ENCODE measurements around the gene MSMO1. TPM values are rescaled to one million over a fixed set of nuclear protein-coding genes. Genes with fewer than 3 reads are reported as not detected.

Gene MSMO1
- total and polyA plus RNA-seq, 10 of the 15 experiments (the other 5 are each of a cell fraction or from before 2014, with no cell fraction given) = 63.6 to 168 (median 105) TPM

DNA sequence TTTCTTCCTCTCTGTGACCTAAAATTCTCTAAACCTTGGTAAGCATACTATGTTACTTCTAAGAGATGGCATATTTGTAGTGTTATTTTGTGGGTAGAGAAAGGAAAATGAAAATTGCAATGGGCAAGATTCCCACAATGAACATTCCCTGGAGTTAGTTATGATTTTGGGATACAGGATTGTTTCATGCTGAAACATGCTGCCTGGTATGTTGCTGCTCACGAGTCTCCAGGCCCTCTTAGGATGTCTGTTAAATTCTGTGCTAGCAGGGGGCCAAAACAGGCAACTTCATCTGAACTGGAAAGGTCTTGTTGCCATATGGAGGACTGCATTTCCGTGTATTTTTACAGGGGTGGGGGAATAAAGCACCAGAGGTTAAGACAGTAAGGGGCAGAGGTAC is 18.9 kb upstream of the MSMO1 start:
- ChIA-PET SMC1A (ENCODE audit: uncharacterized antibody, unreplicated experiment) (interaction anchor here (1.1 to 2.5 kb wide), 3 partner anchors 9 to 17 kb away, joined by 3 to 6 read pairs (median 6); no protein-coding TSS in a partner anchor), CTCF (no interaction called here), RAD21 (ENCODE audit: unreplicated experiment) (no interaction called here), POLR2A (no interaction called here)
- no peak overlapping the region for H3K4me3 ChIP-seq
- H3K4me2 ChIP-seq (ENCODE audit: control insufficient read depth, insufficient read depth) = no peak overlapping the region
- TF ChIP-seq SPI1 (IDR thresholded peaks at IDR 0.05; ENCODE audit: borderline replicate concordance, insufficient read depth, low read depth, low read length) (no peak), CREM (IDR thresholded peaks at IDR 0.05; ENCODE audit: low read depth) (no peak), HCFC1 (IDR thresholded peaks at IDR 0.05; ENCODE audit: low read length) (no peak), SIX5 (IDR thresholded peaks at IDR 0.05; ENCODE audit: low read depth, low read length, severe bottlenecking) (no peak)
- TF ChIP-seq, protein P1, sequence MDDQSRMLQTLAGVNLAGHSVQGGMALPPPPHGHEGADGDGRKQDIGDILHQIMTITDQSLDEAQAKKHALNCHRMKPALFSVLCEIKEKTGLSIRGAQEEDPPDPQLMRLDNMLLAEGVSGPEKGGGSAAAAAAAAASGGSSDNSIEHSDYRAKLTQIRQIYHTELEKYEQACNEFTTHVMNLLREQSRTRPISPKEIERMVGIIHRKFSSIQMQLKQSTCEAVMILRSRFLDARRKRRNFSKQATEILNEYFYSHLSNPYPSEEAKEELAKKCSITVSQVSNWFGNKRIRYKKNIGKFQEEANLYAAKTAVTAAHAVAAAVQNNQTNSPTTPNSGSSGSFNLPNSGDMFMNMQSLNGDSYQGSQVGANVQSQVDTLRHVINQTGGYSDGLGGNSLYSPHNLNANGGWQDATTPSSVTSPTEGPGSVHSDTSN (IDR thresholded peaks at IDR 0.05; ENCODE audit: insufficient replicate concordance, low read depth, low read length) = no peak
- no peak overlapping the region for H3K9ac ChIP-seq (ENCODE audit: control insufficient read depth, insufficient read depth, low read length)
- peaks cover 0 to 2% of the 10 kb centered on the region in 2 experiments; a peak in 1 of 4 replicates for H3K36me3 ChIP-seq (ENCODE audit: control insufficient read depth in 2 of 2, insufficient read depth in 2 of 2, low read length in 1 of 2)
- H4K20me1 ChIP-seq (ENCODE audit: control insufficient read depth, insufficient read depth) = no peaks in the 10 kb centered on the region
- WGBS (ENCODE audit: insufficient coverage, insufficient replicate concordance, low lambda C conversion rate, missing lambda C conversion rate) = 95% methylated on average over 2 of the region's 2 CpGs
- no peaks in the 10 kb centered on the region for H3K79me2 ChIP-seq (ENCODE audit: control insufficient read depth, insufficient read depth, low read length)
- in situ Hi-C loops (cut with MboI) = no loop called here
- no peak overlapping the region for H3K27ac ChIP-seq (ENCODE audit: control insufficient read depth, insufficient read depth)
- intact Hi-C loops (cut with micrococcal nuclease; ENCODE audit: unreplicated experiment) = no loop called here
- no peaks in the 10 kb centered on the region for H3K27me3 ChIP-seq (replicated peaks in 1 of 2; ENCODE audit: control insufficient read depth in 2 of 2, insufficient read depth in 2 of 2, low read length in 1 of 2)
- no peaks in the 10 kb centered on the region for H3K9me3 ChIP-seq (replicated peaks; ENCODE audit: control insufficient read depth, insufficient read depth, low read length)
- no TSS peak for BruUV-seq (replicated peaks)
- H2AFZ ChIP-seq (ENCODE audit: control insufficient read depth, low read depth, low read length) = no peak overlapping the region
- no peak for ATAC-seq
- no peaks in the 10 kb centered on the region for H3K4me1 ChIP-seq (ENCODE audit: control insufficient read depth, insufficient read depth, low read length)
- DNase-seq (ENCODE audit: low read depth, low spot score) = no peak
- no peak for FAIRE-seq

DNA sequence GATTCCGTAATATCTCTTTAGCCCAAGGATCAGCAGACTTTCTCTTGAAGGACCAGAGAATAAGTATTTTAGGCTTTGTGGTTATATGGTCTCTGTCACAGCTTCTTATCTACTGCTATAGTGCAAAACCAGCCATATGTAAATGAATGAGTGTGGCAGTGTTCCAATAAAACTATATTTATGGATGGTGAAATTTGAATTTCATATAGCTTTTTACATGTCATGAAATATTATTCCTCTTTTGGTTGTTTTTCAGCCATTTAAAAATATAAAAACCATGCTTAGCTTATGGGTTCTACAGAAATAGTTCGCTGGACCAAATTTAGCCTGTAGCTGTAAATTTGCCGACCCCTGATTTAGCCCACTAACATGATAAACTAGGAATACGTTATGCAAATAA is 18.0 kb upstream of the MSMO1 start:
- POLR2A ChIA-PET = interaction anchor here (0.5 to 1.0 kb wide), 2 partner anchors 20 to 149 kb away, joined by 3 to 4 read pairs; no protein-coding TSS in a partner anchor
- TF ChIP-seq MEF2B (IDR thresholded peaks at IDR 0.05; ENCODE audit: partially characterized antibody, poor library complexity, severe bottlenecking) (no peak), MYC (IDR thresholded peaks at IDR 0.05; ENCODE audit: insufficient read depth, insufficient read length, insufficient replicate concordance, low read length, severe bottlenecking) (no peak), IKZF1 (conservative IDR thresholded peaks at IDR 0.05) (no peak), ZNF622 (IDR thresholded peaks at IDR 0.05) (no peak), NR2C1 (IDR thresholded peaks at IDR 0.05) (no peak)
- TF ChIP-seq, protein P2, sequence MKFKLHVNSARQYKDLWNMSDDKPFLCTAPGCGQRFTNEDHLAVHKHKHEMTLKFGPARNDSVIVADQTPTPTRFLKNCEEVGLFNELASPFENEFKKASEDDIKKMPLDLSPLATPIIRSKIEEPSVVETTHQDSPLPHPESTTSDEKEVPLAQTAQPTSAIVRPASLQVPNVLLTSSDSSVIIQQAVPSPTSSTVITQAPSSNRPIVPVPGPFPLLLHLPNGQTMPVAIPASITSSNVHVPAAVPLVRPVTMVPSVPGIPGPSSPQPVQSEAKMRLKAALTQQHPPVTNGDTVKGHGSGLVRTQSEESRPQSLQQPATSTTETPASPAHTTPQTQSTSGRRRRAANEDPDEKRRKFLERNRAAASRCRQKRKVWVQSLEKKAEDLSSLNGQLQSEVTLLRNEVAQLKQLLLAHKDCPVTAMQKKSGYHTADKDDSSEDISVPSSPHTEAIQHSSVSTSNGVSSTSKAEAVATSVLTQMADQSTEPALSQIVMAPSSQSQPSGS (IDR thresholded peaks at IDR 0.05; ENCODE audit: low read length) = no peak

More for the DNA sequence above, 18.0 kb upstream of the MSMO1 start:
- Histone ChIP-seq H4K20me1 (ENCODE audit: control insufficient read depth, insufficient read depth) (no peaks in the 10 kb centered on the region), H3K9me3 (replicated peaks; ENCODE audit: control insufficient read depth, insufficient read depth, low read length) (no peaks in the 10 kb centered on the region), H2AFZ (ENCODE audit: control insufficient read depth, low read depth, low read length) (no peak overlapping the region), H3K27me3 (replicated peaks in 1 of 2; ENCODE audit: control insufficient read depth in 2 of 2, insufficient read depth in 2 of 2, low read length in 1 of 2) (no peaks in the 10 kb centered on the region), H3K4me1 (ENCODE audit: control insufficient read depth, insufficient read depth, low read length) (no peaks in the 10 kb centered on the region), H3K27ac (ENCODE audit: control insufficient read depth, insufficient read depth) (no peak overlapping the region), H3K4me2 (ENCODE audit: control insufficient read depth, insufficient read depth) (no peak overlapping the region), H3K36me3 (ENCODE audit: control insufficient read depth in 2 of 2, insufficient read depth in 2 of 2, low read length in 1 of 2) (peaks cover 0 to 2% of the 10 kb centered on the region in 2 experiments; a peak in 1 of 4 replicates), H3K9ac (ENCODE audit: control insufficient read depth, insufficient read depth, low read length) (no peak overlapping the region), H3K79me2 (ENCODE audit: control insufficient read depth, insufficient read depth, low read length) (no peaks in the 10 kb centered on the region), H3K4me3 (no peak overlapping the region)
- in situ Hi-C loops (cut with MboI) (no loop called here), intact Hi-C loops (cut with micrococcal nuclease; ENCODE audit: unreplicated experiment) (no loop called here)
- BruUV-seq (replicated peaks) = no TSS peak
- ChIA-PET RAD21 (ENCODE audit: unreplicated experiment) (interaction anchor here (0.8 kb wide), 1 partner anchor 18 kb away, joined by 3 read pairs; the partner anchor contains the start of gene MSMO1), CTCF (interaction anchor here (0.7 to 1.2 kb wide), 3 partner anchors 11 to 17 kb away, joined by 3 to 5 read pairs (median 3); no protein-coding TSS in a partner anchor), SMC1A (ENCODE audit: uncharacterized antibody, unreplicated experiment) (interaction anchor here (0.7 to 2.5 kb wide), 8 partner anchors 9 to 183 kb away, joined by 3 to 6 read pairs (median 4); partner anchors contain the start of gene MSMO1)
- ATAC-seq (no peak), FAIRE-seq (no peak), DNase-seq (ENCODE audit: low read depth, low spot score) (no peak)
- 97% methylated on average over 4 of the region's 4 CpGs for WGBS (ENCODE audit: insufficient coverage, insufficient replicate concordance, low lambda C conversion rate, missing lambda C conversion rate)

Data from GM12878 (cell line).